ENCODE measurements around the gene HPCAL4.
A peak's percentile ranks its signal among the peaks of the same experiment; 100 is the strongest.

The HPCAL4 gene

DNA sequence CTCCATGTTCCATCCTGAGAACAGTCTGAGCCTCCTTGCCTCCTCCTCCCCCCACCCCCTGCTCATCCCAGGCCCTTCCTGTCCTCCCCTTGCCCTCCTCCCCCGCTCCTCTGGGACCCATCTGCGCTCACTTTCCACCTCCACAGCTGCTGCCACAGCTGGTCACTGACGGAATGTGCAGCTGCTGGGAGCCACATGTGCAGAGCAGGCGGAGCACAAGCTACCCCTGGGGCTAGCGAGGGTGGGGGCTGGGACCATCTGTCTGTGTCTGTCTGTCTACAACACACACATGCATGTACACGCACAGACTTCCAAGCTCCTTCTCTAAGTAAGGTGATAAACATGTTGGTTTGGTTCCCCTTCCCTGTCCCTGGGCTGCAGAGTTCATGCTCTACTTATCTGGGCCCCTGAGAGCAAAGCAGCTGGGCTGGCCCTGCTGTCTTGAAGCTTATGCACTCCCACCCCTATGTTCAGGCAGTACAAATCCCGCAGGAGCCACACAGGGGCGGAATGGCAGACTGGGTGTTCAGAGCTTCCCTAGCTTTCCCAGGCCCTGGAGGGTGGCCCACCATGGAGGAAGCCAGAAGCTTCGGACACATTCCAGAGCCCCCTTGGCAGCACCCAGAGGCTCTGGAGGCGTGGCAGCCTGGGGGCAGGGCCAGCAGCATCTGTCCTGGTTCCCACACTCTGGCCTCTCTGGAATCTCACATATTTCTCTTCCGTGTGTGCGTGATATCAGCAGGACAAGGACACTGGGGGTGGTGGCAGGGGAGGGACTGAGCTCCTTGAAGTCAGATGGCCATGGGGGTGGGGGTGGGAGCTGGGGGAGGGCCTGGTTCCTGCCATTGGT lies 44.8 kb downstream of the HPCAL4 start:
- TF ChIP-seq, protein P1, sequence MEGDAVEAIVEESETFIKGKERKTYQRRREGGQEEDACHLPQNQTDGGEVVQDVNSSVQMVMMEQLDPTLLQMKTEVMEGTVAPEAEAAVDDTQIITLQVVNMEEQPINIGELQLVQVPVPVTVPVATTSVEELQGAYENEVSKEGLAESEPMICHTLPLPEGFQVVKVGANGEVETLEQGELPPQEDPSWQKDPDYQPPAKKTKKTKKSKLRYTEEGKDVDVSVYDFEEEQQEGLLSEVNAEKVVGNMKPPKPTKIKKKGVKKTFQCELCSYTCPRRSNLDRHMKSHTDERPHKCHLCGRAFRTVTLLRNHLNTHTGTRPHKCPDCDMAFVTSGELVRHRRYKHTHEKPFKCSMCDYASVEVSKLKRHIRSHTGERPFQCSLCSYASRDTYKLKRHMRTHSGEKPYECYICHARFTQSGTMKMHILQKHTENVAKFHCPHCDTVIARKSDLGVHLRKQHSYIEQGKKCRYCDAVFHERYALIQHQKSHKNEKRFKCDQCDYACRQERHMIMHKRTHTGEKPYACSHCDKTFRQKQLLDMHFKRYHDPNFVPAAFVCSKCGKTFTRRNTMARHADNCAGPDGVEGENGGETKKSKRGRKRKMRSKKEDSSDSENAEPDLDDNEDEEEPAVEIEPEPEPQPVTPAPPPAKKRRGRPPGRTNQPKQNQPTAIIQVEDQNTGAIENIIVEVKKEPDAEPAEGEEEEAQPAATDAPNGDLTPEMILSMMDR (IDR thresholded peaks at IDR 0.05): no peak
- no peak overlapping the region for H3K4me3 Mint-ChIP-seq
- peaks cover 51% of the 10 kb centered on the region for H3K4me1 Mint-ChIP-seq
- no peaks in the 10 kb centered on the region for H3K9me3 Mint-ChIP-seq
- H3K27ac Mint-ChIP-seq: peak overlapping the region; percentile 99
- no peaks in the 10 kb centered on the region for H3K36me3 Mint-ChIP-seq (ENCODE audit: low read depth)
- peaks cover 6% of the 10 kb centered on the region for H3K27me3 Mint-ChIP-seq (ENCODE audit: low read depth, poor library complexity)
- peak; percentile 71 for DNase-seq

DNA sequence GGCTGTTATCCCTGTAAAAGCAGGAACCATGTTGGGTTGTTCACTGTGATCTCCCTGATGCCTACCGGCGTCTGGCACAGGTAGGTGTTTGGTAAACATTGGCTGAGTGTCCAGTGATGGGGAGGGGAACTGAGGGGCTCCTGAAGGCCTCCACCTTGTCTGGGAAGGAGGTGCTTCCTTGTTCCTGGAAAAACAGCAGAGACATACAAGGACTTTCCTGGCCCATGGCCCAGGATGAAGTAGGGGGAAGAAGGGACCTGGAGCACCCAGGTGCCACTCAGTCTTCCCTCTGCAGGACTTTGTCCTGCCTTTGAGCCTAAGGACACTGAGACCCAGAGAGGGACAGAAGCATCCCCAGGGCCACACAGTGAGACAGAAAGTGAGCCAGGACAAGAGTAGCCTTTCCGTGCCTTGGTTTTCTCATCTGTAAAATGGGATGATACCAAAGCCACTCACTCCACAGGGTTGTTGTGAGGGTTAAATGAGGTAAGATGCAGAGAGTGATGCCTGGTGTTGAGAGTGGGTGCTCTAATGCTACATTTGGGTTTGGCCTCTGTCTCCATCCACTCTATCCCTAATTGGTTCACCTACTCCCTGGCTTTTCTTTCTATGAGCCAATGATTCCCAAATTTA lies 45.7 kb downstream of the HPCAL4 start:
- Mint-ChIP-seq H3K36me3 (ENCODE audit: low read depth) (no peaks in the 10 kb centered on the region), H3K4me1 (peaks cover 51% of the 10 kb centered on the region), H3K27ac (peak overlapping the region; percentile 77), H3K9me3 (no peaks in the 10 kb centered on the region), H3K27me3 (ENCODE audit: low read depth, poor library complexity) (peaks cover 9% of the 10 kb centered on the region), H3K4me3 (no peak overlapping the region)
- DNase-seq: no peak
- TF ChIP-seq, protein P1 (IDR thresholded peaks at IDR 0.05): no peak

DNA sequence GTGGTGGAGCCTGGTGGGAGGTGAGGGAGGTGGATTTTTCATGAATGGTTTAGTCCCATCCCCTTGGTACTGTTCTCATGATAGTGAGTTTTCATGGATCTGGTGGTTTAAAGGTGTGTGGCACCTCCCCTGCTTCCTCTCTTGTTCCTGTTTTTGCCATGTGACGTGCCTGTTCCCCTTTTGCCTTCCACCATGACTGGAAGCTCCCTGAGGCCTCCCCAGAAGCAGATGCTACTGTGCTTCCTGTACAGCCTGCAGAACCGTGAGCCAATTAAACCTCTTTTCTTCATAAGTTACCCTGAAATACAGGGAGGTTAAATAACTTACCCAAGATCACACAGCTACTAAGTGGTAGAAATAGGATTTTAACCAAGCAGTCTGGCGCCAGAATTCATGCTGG lies 47.5 kb downstream of the HPCAL4 start:
- Mint-ChIP-seq H3K4me3 (no peak overlapping the region), H3K4me1 (peaks cover 61% of the 10 kb centered on the region), H3K36me3 (ENCODE audit: low read depth) (no peaks in the 10 kb centered on the region), H3K27ac (no peak overlapping the region), H3K9me3 (no peaks in the 10 kb centered on the region), H3K27me3 (ENCODE audit: low read depth, poor library complexity) (peaks cover 14% of the 10 kb centered on the region)
- DNase-seq: no peak
- TF ChIP-seq, protein P1 (IDR thresholded peaks at IDR 0.05): no peak

DNA sequence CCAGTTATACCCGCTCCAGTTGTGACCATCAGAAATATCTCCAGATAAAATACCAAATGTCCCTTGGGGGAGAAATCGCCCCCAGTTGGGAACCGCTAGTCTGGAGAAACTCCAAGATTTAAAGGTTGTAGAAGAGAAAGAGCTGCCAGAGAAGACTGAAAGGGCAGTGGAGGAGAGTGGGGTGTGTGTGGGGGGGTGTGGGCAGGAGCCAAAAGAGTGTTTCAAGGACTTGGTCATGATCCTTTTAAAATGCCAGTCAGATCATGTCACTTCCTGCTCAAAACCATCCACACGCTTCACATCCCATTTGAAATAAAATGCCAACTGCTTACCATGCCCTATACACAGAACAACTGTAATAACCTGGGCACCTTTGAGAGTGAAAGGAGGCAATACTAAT lies 48.4 kb downstream of the HPCAL4 start:
- no peak for DNase-seq
- H3K27ac Mint-ChIP-seq: no peak overlapping the region
- TF ChIP-seq, protein P1 (IDR thresholded peaks at IDR 0.05): no peak
- H3K36me3 Mint-ChIP-seq (ENCODE audit: low read depth): no peaks in the 10 kb centered on the region
- H3K4me1 Mint-ChIP-seq: peaks cover 62% of the 10 kb centered on the region
- H3K9me3 Mint-ChIP-seq: no peaks in the 10 kb centered on the region
- H3K27me3 Mint-ChIP-seq (ENCODE audit: low read depth, poor library complexity): peaks cover 13% of the 10 kb centered on the region
- H3K4me3 Mint-ChIP-seq: no peak overlapping the region

DNA sequence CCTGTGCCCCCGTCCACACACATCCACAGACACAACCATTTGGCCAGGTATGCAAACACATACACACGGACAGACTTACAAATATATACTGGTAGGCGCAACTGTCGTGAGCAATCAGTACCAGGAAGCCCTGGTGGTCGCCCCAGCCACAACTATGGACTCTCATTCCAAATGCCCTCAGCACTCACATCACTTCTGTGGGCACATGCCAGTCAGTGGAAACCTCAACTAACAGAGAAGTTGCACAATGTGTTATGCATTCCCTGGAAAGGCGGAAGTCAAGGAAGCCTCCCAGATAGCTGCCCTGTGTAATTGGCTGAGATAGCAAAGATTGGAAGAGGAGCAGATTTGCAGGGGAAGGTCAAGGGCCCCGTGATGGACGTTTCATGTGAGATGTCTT lies 50.4 kb downstream of the HPCAL4 start:
- H3K36me3 Mint-ChIP-seq (ENCODE audit: low read depth): no peaks in the 10 kb centered on the region
- H3K9me3 Mint-ChIP-seq: no peaks in the 10 kb centered on the region
- H3K27ac Mint-ChIP-seq: no peak overlapping the region
- H3K4me1 Mint-ChIP-seq: peaks cover 62% of the 10 kb centered on the region
- peaks cover 15% of the 10 kb centered on the region for H3K27me3 Mint-ChIP-seq (ENCODE audit: low read depth, poor library complexity)
- no peak for DNase-seq
- H3K4me3 Mint-ChIP-seq: no peak overlapping the region
- TF ChIP-seq, protein P1 (IDR thresholded peaks at IDR 0.05): no peak
